Stimulated activated CD8-positive, alpha-beta memory T cell treated with anti-CD3 and anti-CD28 coated beads, Interleukin-15, amount 100 ng/mL, for 1 hour (primary cell): Measurements from ENCODE around the gene JAGN1.
"Not testable (repeated sequence)": the region's sequence is repeated elsewhere in the genome, so short reads cannot be mapped to it uniquely, and the experiment has no call there.

Experiments
- DNase-seq: peaks from one replicate; pipeline ENCODE4 v3.0.0-alpha.2; 2020; ENCODE audit warnings: low read depth

JAGN1 gene

GRCh38 chr3:9890249-9891071 lies at the start of gene JAGN1:
Gene JAGN1, plus strand, starts transcription at chr3:9890610. Its CDS starts 113 bp downstream, at chr3:9890723.
- DNase-seq = peak; percentile 90

GRCh38 chr3:9841015-9841414 lies 49.4 kb upstream of the JAGN1 start:
- DNase-seq = no peak

GRCh38 chr3:9843715-9844438 lies 46.5 kb upstream of the JAGN1 start, which contains the start of gene RPUSD3:
Gene RPUSD3, minus strand, starts transcription at chr3:9844008. Its CDS starts 18 bp downstream, at chr3:9843990.
- DNase-seq = peak; percentile 95

- no peak for DNase-seq
Measured at GRCh38 chr3:9846231-9846630, 44.2 kb upstream of the JAGN1 start.

GRCh38 chr3:9846931-9847488 lies 43.4 kb upstream of the JAGN1 start:
- no peak for DNase-seq

GRCh38 chr3:9847870-9848269 lies 42.5 kb upstream of the JAGN1 start:
- DNase-seq = not testable (repeated sequence)

- not testable (repeated sequence) for DNase-seq
Measured at GRCh38 chr3:9848860-9849259, 41.5 kb upstream of the JAGN1 start.

GRCh38 chr3:9851383-9851782 lies 39.0 kb upstream of the JAGN1 start:
- DNase-seq = not testable (repeated sequence)

- DNase-seq = not testable (repeated sequence)
Measured at GRCh38 chr3:9851926-9852325, 38.5 kb upstream of the JAGN1 start.

- no peak for DNase-seq
Measured at GRCh38 chr3:9852528-9852927, 37.9 kb upstream of the JAGN1 start.

GRCh38 chr3:9854291-9854940 lies 36.0 kb upstream of the JAGN1 start:
- DNase-seq = not testable (repeated sequence)

GRCh38 chr3:9855594-9855993 lies 34.8 kb upstream of the JAGN1 start:
- DNase-seq = no peak

- DNase-seq = no peak
Measured at GRCh38 chr3:9859530-9860025, 30.8 kb upstream of the JAGN1 start.

- DNase-seq = no peak
Measured at GRCh38 chr3:9861201-9861600, 29.2 kb upstream of the JAGN1 start.

GRCh38 chr3:9861626-9862130 lies 28.7 kb upstream of the JAGN1 start:
- DNase-seq = no peak

- DNase-seq = no peak
Measured at GRCh38 chr3:9862391-9863057, 27.9 kb upstream of the JAGN1 start.

GRCh38 chr3:9863058-9863772 lies 27.2 kb upstream of the JAGN1 start:
- no peak for DNase-seq

- no peak for DNase-seq
Measured at GRCh38 chr3:9864200-9864927, 26.0 kb upstream of the JAGN1 start.

GRCh38 chr3:9865125-9865637 lies 25.2 kb upstream of the JAGN1 start:
- DNase-seq = not testable (repeated sequence)

GRCh38 chr3:9866639-9867038 lies 23.8 kb upstream of the JAGN1 start:
- DNase-seq = no peak
